ENCODE measurements around the gene ARHGDIG.

Gene ARHGDIG

DNA sequence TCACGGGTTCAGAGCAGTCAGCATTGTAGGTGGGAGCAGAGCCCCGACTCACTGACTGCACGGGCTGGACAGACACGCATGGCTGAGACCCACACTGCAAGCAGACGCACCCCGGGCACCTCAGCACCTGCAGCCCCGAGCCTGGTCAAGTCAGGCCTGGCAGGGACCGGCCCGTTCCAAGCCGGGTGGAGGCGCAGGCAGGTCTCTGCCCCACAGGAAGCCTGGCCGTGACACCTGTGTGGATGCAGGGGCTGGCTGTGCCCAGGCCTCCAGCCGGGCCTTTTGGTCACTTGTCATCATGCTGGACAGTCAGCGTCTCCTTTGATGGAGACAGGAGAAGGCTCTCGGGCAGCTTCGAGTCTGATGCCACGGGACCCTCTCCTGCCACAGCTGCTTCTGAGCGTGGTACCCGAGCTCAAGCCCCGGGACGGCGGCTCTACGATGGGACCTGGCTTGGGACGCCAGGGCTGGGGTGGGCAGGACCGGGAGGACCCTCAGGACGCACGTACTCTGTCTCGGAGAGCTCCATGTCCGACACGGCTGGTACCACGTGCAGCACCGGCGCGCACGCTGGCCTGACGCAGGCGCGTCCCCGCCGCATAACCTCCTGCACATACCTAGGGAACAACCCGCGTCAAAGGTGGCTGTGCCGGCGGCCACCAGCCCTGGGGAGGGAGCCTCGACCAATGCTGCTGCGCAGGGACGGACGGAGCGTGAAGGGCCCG is 10.5 kb downstream of the ARHGDIG start:
- TF ChIP-seq, protein P1, sequence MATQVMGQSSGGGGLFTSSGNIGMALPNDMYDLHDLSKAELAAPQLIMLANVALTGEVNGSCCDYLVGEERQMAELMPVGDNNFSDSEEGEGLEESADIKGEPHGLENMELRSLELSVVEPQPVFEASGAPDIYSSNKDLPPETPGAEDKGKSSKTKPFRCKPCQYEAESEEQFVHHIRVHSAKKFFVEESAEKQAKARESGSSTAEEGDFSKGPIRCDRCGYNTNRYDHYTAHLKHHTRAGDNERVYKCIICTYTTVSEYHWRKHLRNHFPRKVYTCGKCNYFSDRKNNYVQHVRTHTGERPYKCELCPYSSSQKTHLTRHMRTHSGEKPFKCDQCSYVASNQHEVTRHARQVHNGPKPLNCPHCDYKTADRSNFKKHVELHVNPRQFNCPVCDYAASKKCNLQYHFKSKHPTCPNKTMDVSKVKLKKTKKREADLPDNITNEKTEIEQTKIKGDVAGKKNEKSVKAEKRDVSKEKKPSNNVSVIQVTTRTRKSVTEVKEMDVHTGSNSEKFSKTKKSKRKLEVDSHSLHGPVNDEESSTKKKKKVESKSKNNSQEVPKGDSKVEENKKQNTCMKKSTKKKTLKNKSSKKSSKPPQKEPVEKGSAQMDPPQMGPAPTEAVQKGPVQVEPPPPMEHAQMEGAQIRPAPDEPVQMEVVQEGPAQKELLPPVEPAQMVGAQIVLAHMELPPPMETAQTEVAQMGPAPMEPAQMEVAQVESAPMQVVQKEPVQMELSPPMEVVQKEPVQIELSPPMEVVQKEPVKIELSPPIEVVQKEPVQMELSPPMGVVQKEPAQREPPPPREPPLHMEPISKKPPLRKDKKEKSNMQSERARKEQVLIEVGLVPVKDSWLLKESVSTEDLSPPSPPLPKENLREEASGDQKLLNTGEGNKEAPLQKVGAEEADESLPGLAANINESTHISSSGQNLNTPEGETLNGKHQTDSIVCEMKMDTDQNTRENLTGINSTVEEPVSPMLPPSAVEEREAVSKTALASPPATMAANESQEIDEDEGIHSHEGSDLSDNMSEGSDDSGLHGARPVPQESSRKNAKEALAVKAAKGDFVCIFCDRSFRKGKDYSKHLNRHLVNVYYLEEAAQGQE (IDR thresholded peaks at IDR 0.05; ENCODE audit: insufficient read depth in 1 of 2, low read depth in 2 of 2, low read length in 2 of 2): no peak

- TF ChIP-seq, protein P1 (IDR thresholded peaks at IDR 0.05; ENCODE audit: insufficient read depth in 1 of 2, low read depth in 2 of 2, low read length in 2 of 2): no peak
- TF ChIP-seq POLR2AphosphoS5 (IDR thresholded peaks at IDR 0.05; ENCODE audit: low read depth, low read length): no peak
- no peak for TF ChIP-seq FOXP2 (optimal IDR thresholded peaks at IDR 0.05; ENCODE audit: borderline replicate concordance, extremely low read depth, extremely low read length, insufficient read depth)
- no peak for TF ChIP-seq TAF1 (IDR thresholded peaks at IDR 0.05; ENCODE audit: borderline replicate concordance, insufficient read depth, low read length)
- no peak for TF ChIP-seq SIN3A (IDR thresholded peaks at IDR 0.05; ENCODE audit: borderline replicate concordance, insufficient read depth, low read length)
These were observed 11.1 kb downstream of the ARHGDIG start for GRCh38 chr16:291539-291938.

DNA sequence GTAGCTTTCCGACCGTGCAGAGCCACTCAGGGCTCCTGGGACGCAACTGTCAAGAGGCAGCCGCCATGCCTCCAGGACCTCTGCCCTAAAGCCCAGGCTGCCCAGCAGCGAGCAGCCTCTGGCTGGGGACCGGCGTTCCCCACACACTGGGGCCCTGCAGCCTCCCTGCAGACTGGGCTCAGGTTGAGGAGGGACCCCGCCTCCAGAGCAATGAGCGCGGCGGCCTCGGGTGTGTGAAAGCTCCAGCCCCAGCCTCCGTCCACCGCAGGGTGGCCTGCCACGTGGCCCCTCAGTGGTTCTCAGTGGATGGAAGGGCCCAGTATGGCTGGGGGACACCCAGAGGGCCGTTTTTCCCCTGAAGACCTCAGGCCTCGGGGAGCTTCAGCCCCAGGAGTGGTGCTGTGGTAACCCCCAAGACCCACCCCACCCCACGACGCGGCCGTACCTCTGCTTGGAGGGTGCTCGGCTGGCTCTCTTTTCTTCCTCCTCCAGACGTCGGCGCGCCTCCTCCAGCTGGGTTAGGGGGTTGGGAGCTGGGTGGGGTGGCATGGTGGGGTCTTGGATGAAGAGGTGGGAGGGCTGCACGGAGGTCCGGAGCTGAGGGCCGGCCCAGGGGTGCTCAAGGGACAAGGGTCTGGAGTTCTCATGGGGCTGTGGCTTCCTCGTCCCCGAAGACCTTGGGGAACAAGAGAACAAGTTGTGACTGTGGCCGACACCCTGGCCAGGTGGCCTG is 12.8 kb downstream of the ARHGDIG start:
- TF ChIP-seq FOXP2 (optimal IDR thresholded peaks at IDR 0.05; ENCODE audit: borderline replicate concordance, extremely low read depth, extremely low read length, insufficient read depth): no peak
- no peak for TF ChIP-seq TAF1 (IDR thresholded peaks at IDR 0.05; ENCODE audit: borderline replicate concordance, insufficient read depth, low read length)

DNA sequence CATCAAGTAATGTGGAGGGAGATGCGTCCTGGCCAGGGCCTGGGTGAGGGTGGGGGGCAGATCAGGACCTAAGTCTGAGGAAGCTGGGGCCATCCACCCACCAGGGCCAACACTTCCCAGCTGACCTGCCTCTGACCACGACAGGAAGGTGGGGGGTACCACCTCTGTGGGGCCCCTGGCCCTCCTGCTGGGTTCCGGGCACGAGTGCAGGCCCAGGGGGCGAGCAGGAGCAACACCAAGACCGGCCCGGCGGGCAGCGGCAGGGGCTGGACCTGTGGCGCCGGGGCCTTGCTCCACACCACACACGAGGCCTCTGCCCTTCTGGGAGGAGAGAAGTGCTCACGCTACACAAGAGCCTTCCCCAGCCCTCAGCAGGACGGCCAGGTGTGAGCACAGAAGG is 15.9 kb downstream of the ARHGDIG start:
- TF ChIP-seq POLR2AphosphoS5 (IDR thresholded peaks at IDR 0.05; ENCODE audit: low read depth, low read length): no peak
- TF ChIP-seq, protein P1 (IDR thresholded peaks at IDR 0.05; ENCODE audit: insufficient read depth in 1 of 2, low read depth in 2 of 2, low read length in 2 of 2): no peak
- TF ChIP-seq FOXP2 (optimal IDR thresholded peaks at IDR 0.05; ENCODE audit: borderline replicate concordance, extremely low read depth, extremely low read length, insufficient read depth): no peak
- TF ChIP-seq SIN3A (IDR thresholded peaks at IDR 0.05; ENCODE audit: borderline replicate concordance, insufficient read depth, low read length): no peak
- no peak for TF ChIP-seq TAF1 (IDR thresholded peaks at IDR 0.05; ENCODE audit: borderline replicate concordance, insufficient read depth, low read length)

GRCh38 chr16:296806-297510 is 16.6 kb downstream of the ARHGDIG start:
- TF ChIP-seq FOXP2 (optimal IDR thresholded peaks at IDR 0.05; ENCODE audit: borderline replicate concordance, extremely low read depth, extremely low read length, insufficient read depth): no peak
- TF ChIP-seq SIN3A (IDR thresholded peaks at IDR 0.05; ENCODE audit: borderline replicate concordance, insufficient read depth, low read length): no peak
- TF ChIP-seq, protein P1 (IDR thresholded peaks at IDR 0.05; ENCODE audit: insufficient read depth in 1 of 2, low read depth in 2 of 2, low read length in 2 of 2): no peak
- TF ChIP-seq TAF1 (IDR thresholded peaks at IDR 0.05; ENCODE audit: borderline replicate concordance, insufficient read depth, low read length): no peak
- TF ChIP-seq POLR2AphosphoS5 (IDR thresholded peaks at IDR 0.05; ENCODE audit: low read depth, low read length): no peak
